ENCODE data around the gene KREMEN1. TPM values are rescaled to one million over a fixed set of nuclear protein-coding genes. Genes with fewer than 3 reads are reported as not detected.

KREMEN1 gene
- total RNA-seq, 1 donor from 2014 or later, result 0.03 TPM

DNA sequence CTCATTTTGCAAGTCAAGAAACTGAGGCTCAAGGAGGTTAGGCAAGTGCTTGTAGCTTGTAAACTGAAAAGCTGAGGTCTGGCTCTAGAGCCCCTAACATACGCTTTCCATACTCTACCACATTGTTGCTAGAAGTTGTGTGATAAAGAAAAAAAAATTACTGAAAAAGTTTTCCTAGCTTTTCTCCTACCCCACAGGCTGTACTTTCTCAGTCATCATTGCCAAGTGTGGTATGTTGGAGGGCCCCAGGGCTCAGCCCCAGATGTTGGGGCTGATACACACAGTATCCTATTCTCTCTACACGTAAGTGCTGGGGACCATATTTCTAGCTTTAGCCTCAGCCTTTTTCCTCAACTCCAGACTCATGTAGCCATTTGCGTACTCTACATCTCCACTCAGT, 16.0 kb downstream of the KREMEN1 start:
- no peaks in the 10 kb centered on the region for H3K4me1 Mint-ChIP-seq (ENCODE audit: low read depth)
- intact Hi-C loops (cut with micrococcal nuclease), result no loop called here
- DNase-seq (ENCODE audit: low spot score), result no peak
- H3K27ac Mint-ChIP-seq, result no peak overlapping the region
- peaks cover 10% of the 10 kb centered on the region for H3K27me3 Mint-ChIP-seq (ENCODE audit: insufficient read depth)
- no peaks in the 10 kb centered on the region for H3K36me3 Mint-ChIP-seq (ENCODE audit: low read depth)
- H3K4me3 Mint-ChIP-seq, result no peak overlapping the region
- no peaks in the 10 kb centered on the region for H3K9me3 Mint-ChIP-seq

DNA sequence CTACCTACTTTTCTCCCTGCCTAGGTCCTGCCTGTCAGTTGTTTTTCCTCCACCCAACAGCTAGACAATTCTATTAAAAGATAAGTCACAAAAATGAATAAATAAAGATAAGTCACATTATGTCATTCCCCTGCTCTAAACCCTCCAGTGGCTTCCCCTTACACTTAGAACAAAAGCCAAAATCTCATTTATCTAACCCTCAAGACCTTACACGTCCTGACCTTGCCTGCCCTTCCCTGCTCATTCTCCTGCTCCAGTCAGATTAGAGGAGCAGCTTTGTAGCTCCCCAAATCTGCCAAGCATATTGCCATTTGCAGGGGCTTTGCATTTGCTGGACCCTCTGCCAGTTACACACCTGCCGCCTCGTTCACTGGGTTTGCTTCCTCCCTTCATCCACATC, 16.7 kb downstream of the KREMEN1 start:
- Mint-ChIP-seq H3K4me3 (no peak overlapping the region), H3K36me3 (ENCODE audit: low read depth) (no peaks in the 10 kb centered on the region), H3K9me3 (no peaks in the 10 kb centered on the region), H3K4me1 (ENCODE audit: low read depth) (no peaks in the 10 kb centered on the region), H3K27ac (no peak overlapping the region), H3K27me3 (ENCODE audit: insufficient read depth) (peaks cover 10% of the 10 kb centered on the region)
- no peak for DNase-seq (ENCODE audit: low spot score)
- intact Hi-C loops (cut with micrococcal nuclease), result no loop called here

DNA sequence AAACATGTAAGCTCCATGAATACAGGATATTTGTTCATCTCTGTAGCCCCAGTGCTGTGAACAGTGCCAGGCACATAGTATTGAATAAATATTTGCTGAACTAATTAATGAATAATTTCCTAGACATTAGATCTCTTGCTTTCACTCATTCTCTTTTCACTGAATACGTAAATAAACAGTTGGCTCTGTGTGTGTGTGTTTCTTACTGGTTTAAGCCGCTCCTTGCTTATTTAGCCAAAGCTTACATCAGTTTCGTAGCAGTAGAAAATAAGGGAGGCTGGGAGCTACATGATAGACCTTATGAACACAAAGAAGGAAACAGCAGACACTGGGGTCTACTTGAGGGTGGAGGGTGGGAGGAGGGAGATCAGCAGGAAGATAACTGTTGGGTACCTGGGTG, 17.2 kb downstream of the KREMEN1 start:
- Mint-ChIP-seq H3K27me3 (ENCODE audit: insufficient read depth) (peaks cover 12% of the 10 kb centered on the region), H3K9me3 (no peaks in the 10 kb centered on the region), H3K27ac (no peak overlapping the region), H3K4me1 (ENCODE audit: low read depth) (no peaks in the 10 kb centered on the region), H3K36me3 (ENCODE audit: low read depth) (no peaks in the 10 kb centered on the region), H3K4me3 (no peak overlapping the region)
- intact Hi-C loops (cut with micrococcal nuclease), result no loop called here
- DNase-seq (ENCODE audit: low spot score), result no peak

DNA sequence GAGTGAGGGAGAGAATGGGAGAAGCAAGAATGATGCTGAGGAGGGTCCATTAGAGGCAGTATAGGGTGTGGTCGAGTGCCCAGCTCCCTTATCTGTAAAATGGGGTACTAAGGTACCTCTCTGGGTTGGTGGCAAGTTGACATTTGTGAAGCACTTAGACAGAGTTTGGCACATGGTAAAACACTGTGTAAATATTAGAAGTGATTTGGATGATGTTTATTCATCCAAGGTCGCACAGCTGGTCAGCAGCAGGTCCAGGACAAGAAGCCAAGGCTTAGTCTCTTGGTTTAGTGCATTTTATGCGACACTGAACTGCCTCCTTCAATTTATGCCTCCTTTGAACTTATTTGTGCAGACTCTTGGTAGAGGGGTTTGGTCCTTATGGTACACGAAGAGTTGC, 19.4 kb downstream of the KREMEN1 start:
- H3K4me1 Mint-ChIP-seq (ENCODE audit: low read depth), result no peaks in the 10 kb centered on the region
- no peak for DNase-seq (ENCODE audit: low spot score)
- no peaks in the 10 kb centered on the region for H3K36me3 Mint-ChIP-seq (ENCODE audit: low read depth)
- H3K27me3 Mint-ChIP-seq (ENCODE audit: insufficient read depth), result peaks cover 15% of the 10 kb centered on the region
- intact Hi-C loops (cut with micrococcal nuclease), result no loop called here
- no peaks in the 10 kb centered on the region for H3K9me3 Mint-ChIP-seq
- no peak overlapping the region for H3K27ac Mint-ChIP-seq
- H3K4me3 Mint-ChIP-seq, result no peak overlapping the region

DNA sequence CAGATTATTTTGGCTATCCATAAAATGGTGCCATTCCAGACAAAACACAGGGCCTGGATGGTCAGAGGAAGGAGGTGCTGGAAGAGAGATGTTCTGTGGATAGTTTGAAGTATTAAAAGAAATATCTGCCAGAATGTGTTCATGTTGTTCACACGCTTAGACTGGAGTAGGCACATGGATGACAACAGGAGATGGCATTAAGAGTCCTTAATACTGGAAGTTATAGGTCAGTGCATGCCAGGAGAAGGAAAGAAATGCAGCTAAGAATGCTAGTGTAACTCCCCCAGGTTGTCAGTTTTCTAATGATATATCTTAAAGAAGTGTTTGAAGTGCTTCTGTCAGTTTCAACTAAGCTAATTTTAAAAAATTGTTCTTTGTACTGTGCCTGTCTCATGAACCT, 20.2 kb downstream of the KREMEN1 start:
- no peaks in the 10 kb centered on the region for H3K9me3 Mint-ChIP-seq
- no peak for DNase-seq (ENCODE audit: low spot score)
- H3K27ac Mint-ChIP-seq, result no peak overlapping the region
- H3K36me3 Mint-ChIP-seq (ENCODE audit: low read depth), result no peaks in the 10 kb centered on the region
- H3K27me3 Mint-ChIP-seq (ENCODE audit: insufficient read depth), result peaks cover 18% of the 10 kb centered on the region
- H3K4me1 Mint-ChIP-seq (ENCODE audit: low read depth), result no peaks in the 10 kb centered on the region
- no peak overlapping the region for H3K4me3 Mint-ChIP-seq
- intact Hi-C loops (cut with micrococcal nuclease), result no loop called here

DNA sequence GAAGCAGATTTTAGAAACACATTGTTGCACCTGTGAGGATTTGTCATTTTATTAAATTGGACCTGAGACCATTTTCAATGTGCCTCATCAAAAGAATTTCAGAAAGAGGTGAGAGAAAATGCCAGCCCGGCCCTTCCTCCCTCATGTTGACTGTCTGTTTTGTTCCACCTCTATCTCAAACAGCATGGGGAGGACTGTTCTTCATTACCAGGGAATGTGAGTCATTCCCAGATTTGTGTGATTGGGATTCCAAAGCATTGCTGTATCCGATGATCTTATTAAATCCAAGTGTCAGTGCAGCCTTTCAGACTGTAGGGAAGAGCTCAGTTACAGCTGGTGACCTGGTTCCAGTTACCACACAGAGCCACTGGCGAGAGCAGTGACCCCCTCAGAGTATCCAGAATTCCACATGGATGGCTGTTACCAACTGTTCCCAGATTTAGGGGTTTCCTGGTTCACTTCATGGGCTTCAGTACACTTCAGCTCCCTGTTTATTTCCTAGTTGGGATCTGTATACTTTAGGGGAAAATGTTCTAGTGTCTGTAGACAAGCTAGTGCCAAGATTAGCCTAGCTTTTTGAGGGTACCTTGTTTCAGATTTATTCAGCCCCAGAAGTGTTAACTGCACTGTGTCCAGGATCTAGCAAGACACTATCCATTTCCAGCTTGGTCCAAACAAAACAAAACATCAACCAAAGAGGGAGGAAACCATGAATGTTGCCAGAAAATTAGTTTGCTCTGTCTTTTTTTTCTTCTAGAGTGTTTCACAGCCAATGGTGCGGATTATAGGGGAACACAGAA, 20.9 kb downstream of the KREMEN1 start:
- Mint-ChIP-seq H3K36me3 (ENCODE audit: low read depth) (no peaks in the 10 kb centered on the region), H3K27ac (no peak overlapping the region), H3K4me3 (no peak overlapping the region), H3K4me1 (ENCODE audit: low read depth) (no peaks in the 10 kb centered on the region), H3K27me3 (ENCODE audit: insufficient read depth) (peaks cover 21% of the 10 kb centered on the region), H3K9me3 (no peaks in the 10 kb centered on the region)
- intact Hi-C loops (cut with micrococcal nuclease), result no loop called here
- no peak for DNase-seq (ENCODE audit: low spot score)

DNA sequence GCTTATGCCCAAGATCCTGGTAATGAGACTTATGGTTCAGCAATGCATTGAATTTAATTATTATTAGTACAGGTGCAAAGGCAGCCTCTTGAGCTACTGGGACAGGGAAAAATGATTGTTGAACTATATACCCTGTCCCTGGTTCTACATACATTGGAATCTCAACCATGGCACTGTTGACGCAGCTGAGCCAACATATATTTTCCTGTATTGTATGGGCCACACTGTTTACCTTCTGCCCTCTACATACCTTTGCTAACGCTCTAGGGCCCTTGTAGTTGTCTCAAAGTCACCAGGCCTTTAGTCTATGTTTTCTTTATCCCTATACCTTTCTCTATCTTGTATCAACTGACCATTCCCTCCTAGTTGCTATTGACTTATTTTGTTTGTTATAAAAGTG, 22.6 kb downstream of the KREMEN1 start:
- Mint-ChIP-seq H3K36me3 (ENCODE audit: low read depth) (no peaks in the 10 kb centered on the region), H3K27me3 (ENCODE audit: insufficient read depth) (peaks cover 21% of the 10 kb centered on the region), H3K27ac (no peak overlapping the region), H3K9me3 (no peaks in the 10 kb centered on the region), H3K4me3 (no peak overlapping the region), H3K4me1 (ENCODE audit: low read depth) (no peaks in the 10 kb centered on the region)
- DNase-seq (ENCODE audit: low spot score), result no peak
- intact Hi-C loops (cut with micrococcal nuclease), result no loop called here

DNA sequence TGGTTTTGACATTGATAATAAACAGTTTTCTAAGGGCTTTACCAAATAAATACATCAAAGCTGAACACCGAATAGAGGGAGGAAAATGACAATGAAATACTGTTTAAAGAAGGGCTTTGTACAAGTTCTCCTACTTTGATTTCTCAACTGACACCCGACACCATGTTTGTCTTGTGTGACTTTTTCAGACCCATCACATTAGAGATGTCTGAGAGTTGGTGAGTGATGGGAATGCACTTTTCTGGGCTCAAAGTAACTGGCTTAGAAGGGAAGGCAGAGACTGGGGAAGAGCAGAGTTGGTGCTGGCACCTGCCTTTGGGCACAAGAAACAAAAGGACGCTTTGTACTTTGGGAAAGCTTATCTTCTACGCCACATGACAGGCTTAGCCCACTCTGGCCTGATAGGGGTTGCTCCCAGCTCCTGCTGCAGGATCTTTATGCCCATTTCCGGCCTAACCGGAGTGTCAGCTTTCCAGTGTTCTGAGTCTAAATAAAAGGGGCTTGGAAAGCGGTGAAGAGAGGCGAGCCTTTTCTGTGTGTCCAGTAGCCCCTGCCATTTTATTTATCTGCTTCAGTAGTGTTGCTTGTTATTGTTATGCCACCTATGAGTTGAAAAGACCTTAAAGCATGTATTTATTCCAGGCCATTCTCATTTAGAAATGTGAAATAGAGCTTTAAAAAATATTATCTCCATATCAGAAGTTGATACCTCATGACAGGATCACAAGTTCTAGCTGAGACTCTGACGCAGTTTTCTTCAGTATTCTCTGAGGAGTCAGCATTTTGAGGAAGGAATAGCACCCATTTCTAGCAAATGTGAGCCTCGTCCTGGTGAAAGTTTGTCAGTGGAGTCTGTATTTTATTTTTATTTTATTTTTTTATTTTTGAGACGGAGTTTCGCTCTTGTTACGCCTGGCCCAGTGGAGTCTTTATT, 24.2 kb downstream of the KREMEN1 start:
- Mint-ChIP-seq H3K4me1 (ENCODE audit: low read depth) (no peaks in the 10 kb centered on the region), H3K9me3 (no peaks in the 10 kb centered on the region), H3K36me3 (ENCODE audit: low read depth) (no peaks in the 10 kb centered on the region), H3K27me3 (ENCODE audit: insufficient read depth) (peaks cover 22% of the 10 kb centered on the region), H3K4me3 (no peak overlapping the region), H3K27ac (no peak overlapping the region)
- DNase-seq (ENCODE audit: low spot score), result no peak
- intact Hi-C loops (cut with micrococcal nuclease), result no loop called here

DNA sequence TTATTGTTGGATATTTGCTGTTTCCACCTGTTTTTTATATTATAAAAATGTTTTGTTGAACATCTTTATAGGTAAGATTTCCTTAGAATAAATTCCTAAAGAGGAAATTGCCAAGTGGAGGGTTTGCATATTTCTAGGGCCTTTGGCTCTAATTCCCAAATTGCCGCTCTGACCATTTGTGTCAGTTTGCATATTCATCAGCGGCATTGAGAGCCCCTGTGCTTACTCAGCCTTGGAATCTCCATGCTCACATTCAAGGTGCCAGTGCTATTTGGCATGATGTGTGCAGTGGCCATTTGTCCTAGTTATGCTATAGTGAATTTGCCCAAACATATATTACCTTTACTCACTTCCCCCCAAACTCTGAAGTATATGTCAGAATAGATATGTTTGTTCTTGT, 25.5 kb downstream of the KREMEN1 start:
- H3K27ac Mint-ChIP-seq, result no peak overlapping the region
- H3K36me3 Mint-ChIP-seq (ENCODE audit: low read depth), result no peaks in the 10 kb centered on the region
- intact Hi-C loops (cut with micrococcal nuclease), result no loop called here
- no peak overlapping the region for H3K4me3 Mint-ChIP-seq
- DNase-seq (ENCODE audit: low spot score), result no peak
- H3K9me3 Mint-ChIP-seq, result no peaks in the 10 kb centered on the region
- H3K27me3 Mint-ChIP-seq (ENCODE audit: insufficient read depth), result peaks cover 24% of the 10 kb centered on the region
- H3K4me1 Mint-ChIP-seq (ENCODE audit: low read depth), result no peaks in the 10 kb centered on the region

DNA sequence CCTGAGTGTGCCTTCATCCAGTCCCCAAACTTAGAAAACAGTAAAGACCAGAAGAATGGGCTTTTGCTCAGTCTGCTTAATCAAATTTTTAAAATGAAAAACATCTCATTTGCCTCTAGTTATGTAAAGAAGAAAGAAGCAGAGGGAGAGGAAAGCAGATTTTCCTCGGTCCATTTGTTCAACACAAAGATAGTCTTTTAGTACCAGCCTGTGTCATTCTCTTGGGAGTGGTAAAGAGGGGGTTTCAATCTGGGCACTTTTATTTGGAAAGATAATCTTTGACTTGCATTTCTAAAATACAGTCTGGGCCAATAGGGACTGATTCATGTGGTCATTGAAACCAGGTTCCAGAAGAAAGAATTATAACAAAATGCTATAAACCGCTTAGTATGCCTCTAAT, 29.5 kb downstream of the KREMEN1 start:
- H3K36me3 Mint-ChIP-seq (ENCODE audit: low read depth), result no peaks in the 10 kb centered on the region
- peaks cover 18% of the 10 kb centered on the region for H3K27me3 Mint-ChIP-seq (ENCODE audit: insufficient read depth)
- intact Hi-C loops (cut with micrococcal nuclease), result no loop called here
- H3K4me3 Mint-ChIP-seq, result no peak overlapping the region
- H3K9me3 Mint-ChIP-seq, result no peaks in the 10 kb centered on the region
- no peak for DNase-seq (ENCODE audit: low spot score)
- H3K4me1 Mint-ChIP-seq (ENCODE audit: low read depth), result no peaks in the 10 kb centered on the region
- H3K27ac Mint-ChIP-seq, result no peak overlapping the region

DNA sequence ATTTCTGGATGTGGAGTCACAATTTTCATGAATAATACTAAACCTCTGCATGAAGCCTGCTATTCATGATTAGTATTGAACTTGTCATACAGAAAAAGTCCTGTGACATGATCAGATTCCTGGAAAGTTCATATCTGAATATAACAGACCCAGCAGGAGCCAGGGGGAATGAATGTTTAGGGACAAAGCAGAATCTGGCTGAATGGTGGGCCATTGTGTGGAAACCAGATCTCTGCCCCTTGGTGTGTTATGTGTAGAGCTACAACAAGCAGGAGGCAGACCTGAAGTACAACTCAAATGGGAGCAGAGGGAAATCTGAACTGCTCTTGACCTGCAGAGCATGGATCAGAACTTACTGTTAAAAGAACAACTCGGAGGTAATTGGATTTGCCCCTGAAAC, 30.3 kb downstream of the KREMEN1 start:
- Mint-ChIP-seq H3K4me1 (ENCODE audit: low read depth) (no peaks in the 10 kb centered on the region), H3K9me3 (no peaks in the 10 kb centered on the region), H3K36me3 (ENCODE audit: low read depth) (no peaks in the 10 kb centered on the region), H3K27ac (no peak overlapping the region), H3K4me3 (no peak overlapping the region), H3K27me3 (ENCODE audit: insufficient read depth) (peaks cover 18% of the 10 kb centered on the region)
- intact Hi-C loops (cut with micrococcal nuclease), result no loop called here
- DNase-seq (ENCODE audit: low spot score), result no peak

DNA sequence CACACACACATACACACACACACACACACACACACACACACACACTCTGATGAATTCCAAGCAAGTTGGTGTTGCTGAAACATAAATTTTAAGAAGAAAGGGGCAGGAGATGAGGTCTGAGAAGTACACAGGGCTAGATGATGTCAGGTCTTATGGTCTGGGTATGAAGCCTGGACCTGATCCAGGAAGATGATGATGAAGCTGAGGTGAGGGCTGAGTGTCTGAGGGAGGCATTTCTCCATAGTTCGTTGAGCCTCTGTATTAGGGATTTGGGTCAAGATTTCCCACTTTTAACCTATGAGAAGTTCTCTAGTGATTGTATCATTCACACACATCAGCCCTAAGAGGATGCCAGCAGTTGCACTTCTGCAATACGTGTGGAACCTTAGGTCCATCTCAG, 32.6 kb downstream of the KREMEN1 start:
- Mint-ChIP-seq H3K9me3 (no peaks in the 10 kb centered on the region), H3K27me3 (ENCODE audit: insufficient read depth) (peaks cover 14% of the 10 kb centered on the region), H3K4me3 (no peak overlapping the region), H3K4me1 (ENCODE audit: low read depth) (no peaks in the 10 kb centered on the region), H3K36me3 (ENCODE audit: low read depth) (no peaks in the 10 kb centered on the region), H3K27ac (no peak overlapping the region)
- intact Hi-C loops (cut with micrococcal nuclease), result no loop called here
- no peak for DNase-seq (ENCODE audit: low spot score)

DNA sequence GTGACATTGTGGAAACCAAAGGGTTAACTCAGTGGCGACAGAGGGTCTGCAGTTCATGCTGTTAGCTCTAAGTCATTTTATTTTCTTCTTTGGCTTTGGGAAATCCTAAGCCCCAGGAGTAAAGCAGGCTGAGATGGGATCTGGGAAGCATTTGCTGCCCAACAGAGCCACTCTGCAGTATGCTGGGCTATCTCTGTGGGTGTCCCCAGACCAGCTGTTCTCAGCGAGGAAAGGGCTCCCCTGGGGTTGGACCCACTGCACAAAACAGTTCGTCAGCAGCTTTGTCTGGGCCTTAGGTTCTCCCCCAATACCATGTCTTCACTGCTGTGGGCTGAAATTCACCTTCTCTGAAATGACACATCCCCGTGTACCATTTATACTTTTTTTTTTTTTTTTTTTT, 34.0 kb downstream of the KREMEN1 start:
- no peak overlapping the region for H3K27ac Mint-ChIP-seq
- no peak overlapping the region for H3K4me3 Mint-ChIP-seq
- H3K36me3 Mint-ChIP-seq (ENCODE audit: low read depth), result no peaks in the 10 kb centered on the region
- intact Hi-C loops (cut with micrococcal nuclease), result no loop called here
- no peak for DNase-seq (ENCODE audit: low spot score)
- H3K9me3 Mint-ChIP-seq, result no peaks in the 10 kb centered on the region
- peaks cover 10% of the 10 kb centered on the region for H3K27me3 Mint-ChIP-seq (ENCODE audit: insufficient read depth)
- H3K4me1 Mint-ChIP-seq (ENCODE audit: low read depth), result no peaks in the 10 kb centered on the region
